ENCODE results near the gene BANF2. TPM values are rescaled to one million over a fixed set of nuclear protein-coding genes. Genes with fewer than 3 reads are reported as not detected.
A peak's percentile ranks its signal among the peaks of the same experiment; 100 is the strongest.

BANF2 gene
- total and polyA plus RNA-seq, 2 of the 13 experiments (the other 11 are each of a cell fraction or from before 2014, with no cell fraction given): 0.35 TPM; not detected in 1

GRCh38 chr20:17657079-17657825 is 42.5 kb upstream of the BANF2 start (continued):
- TF ChIP-seq, protein P1, sequence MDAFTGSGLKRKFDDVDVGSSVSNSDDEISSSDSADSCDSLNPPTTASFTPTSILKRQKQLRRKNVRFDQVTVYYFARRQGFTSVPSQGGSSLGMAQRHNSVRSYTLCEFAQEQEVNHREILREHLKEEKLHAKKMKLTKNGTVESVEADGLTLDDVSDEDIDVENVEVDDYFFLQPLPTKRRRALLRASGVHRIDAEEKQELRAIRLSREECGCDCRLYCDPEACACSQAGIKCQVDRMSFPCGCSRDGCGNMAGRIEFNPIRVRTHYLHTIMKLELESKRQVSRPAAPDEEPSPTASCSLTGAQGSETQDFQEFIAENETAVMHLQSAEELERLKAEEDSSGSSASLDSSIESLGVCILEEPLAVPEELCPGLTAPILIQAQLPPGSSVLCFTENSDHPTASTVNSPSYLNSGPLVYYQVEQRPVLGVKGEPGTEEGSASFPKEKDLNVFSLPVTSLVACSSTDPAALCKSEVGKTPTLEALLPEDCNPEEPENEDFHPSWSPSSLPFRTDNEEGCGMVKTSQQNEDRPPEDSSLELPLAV (CRISPR knock-in tag; conservative IDR thresholded peaks at IDR 0.05; ENCODE audit: low read depth): no peak
- TF ChIP-seq RBM39 (IDR thresholded peaks at IDR 0.05; ENCODE audit: low read depth, low read length, poor library complexity, severe bottlenecking): no peak
- TF ChIP-seq ZNF296 (CRISPR knock-in tag; conservative IDR thresholded peaks at IDR 0.05): no peak
- no peak for TF ChIP-seq ZNF780A (CRISPR knock-in tag; IDR thresholded peaks at IDR 0.05)
- TF ChIP-seq ZNF17 (CRISPR knock-in tag; IDR thresholded peaks at IDR 0.05): 0 out of 2 replicates have a peak, but pooled peaks have one; percentile 68
- TF ChIP-seq HNF4A (CRISPR knock-in tag; IDR thresholded peaks at IDR 0.05): no peak
- TF ChIP-seq ZMYM4 (CRISPR knock-in tag; IDR thresholded peaks at IDR 0.05): no peak
- no peak for TF ChIP-seq ZNF530 (CRISPR knock-in tag; IDR thresholded peaks at IDR 0.05; ENCODE audit: low read depth)
- TF ChIP-seq GMEB2 (CRISPR knock-in tag; IDR thresholded peaks at IDR 0.05; ENCODE audit: low read depth): no peak
- TF ChIP-seq ZSCAN21 (CRISPR knock-in tag; IDR thresholded peaks at IDR 0.05; ENCODE audit: borderline replicate concordance): no peak
- no peak for TF ChIP-seq DNMT1 (CRISPR knock-in tag; IDR thresholded peaks at IDR 0.05)
- no peak for TF ChIP-seq BCL3 (CRISPR knock-in tag; IDR thresholded peaks at IDR 0.05)
- no peak for TF ChIP-seq PHF5A (CRISPR knock-in tag; IDR thresholded peaks at IDR 0.05; ENCODE audit: low read depth, unreplicated experiment)
- TF ChIP-seq, protein P2, sequence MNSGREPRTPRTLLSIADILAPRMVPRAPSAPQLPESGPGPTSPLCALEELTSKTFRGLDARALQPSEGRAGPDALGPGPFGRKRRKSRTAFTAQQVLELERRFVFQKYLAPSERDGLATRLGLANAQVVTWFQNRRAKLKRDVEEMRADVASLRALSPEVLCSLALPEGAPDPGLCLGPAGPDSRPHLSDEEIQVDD (CRISPR knock-in tag; IDR thresholded peaks at IDR 0.05; ENCODE audit: borderline replicate concordance): no peak
- TF ChIP-seq HNRNPH1 (optimal IDR thresholded peaks at IDR 0.05; ENCODE audit: low read depth, low read length): no peak
- no peak for TF ChIP-seq KDM2A (CRISPR knock-in tag; IDR thresholded peaks at IDR 0.05; ENCODE audit: borderline replicate concordance, low read depth)
- TF ChIP-seq ZNF777 (CRISPR knock-in tag; IDR thresholded peaks at IDR 0.05): no peak
- TF ChIP-seq RAD21 (CRISPR knock-in tag; IDR thresholded peaks at IDR 0.05): no peak
- no peak for TF ChIP-seq ZNF567 (CRISPR knock-in tag; IDR thresholded peaks at IDR 0.05; ENCODE audit: borderline replicate concordance)
- peak; percentile 98 for TF ChIP-seq RBM22 (optimal IDR thresholded peaks at IDR 0.05; ENCODE audit: low read length)
- TF ChIP-seq IRF2 (CRISPR knock-in tag; IDR thresholded peaks at IDR 0.05): no peak
- TF ChIP-seq SMAD1 (CRISPR knock-in tag; IDR thresholded peaks at IDR 0.05; ENCODE audit: borderline replicate concordance, low read depth): 0 out of 2 replicates have a peak, but pooled peaks have one; percentile 38
- no peak for TF ChIP-seq YEATS2 (CRISPR knock-in tag; IDR thresholded peaks at IDR 0.05; ENCODE audit: borderline replicate concordance)
- no peak for TF ChIP-seq MEIS1 (CRISPR knock-in tag; IDR thresholded peaks at IDR 0.05; ENCODE audit: borderline replicate concordance)
- 0 out of 2 replicates have a peak, but pooled peaks have one; percentile 6 for TF ChIP-seq HOXA3 (CRISPR knock-in tag; IDR thresholded peaks at IDR 0.05)
- TF ChIP-seq, protein P3, sequence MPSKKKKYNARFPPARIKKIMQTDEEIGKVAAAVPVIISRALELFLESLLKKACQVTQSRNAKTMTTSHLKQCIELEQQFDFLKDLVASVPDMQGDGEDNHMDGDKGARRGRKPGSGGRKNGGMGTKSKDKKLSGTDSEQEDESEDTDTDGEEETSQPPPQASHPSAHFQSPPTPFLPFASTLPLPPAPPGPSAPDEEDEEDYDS (CRISPR knock-in tag; IDR thresholded peaks at IDR 0.05): no peak

Data from HepG2 (cell line).